Measurements from ENCODE around the gene IFNGR1.

IFNGR1 gene

DNA sequence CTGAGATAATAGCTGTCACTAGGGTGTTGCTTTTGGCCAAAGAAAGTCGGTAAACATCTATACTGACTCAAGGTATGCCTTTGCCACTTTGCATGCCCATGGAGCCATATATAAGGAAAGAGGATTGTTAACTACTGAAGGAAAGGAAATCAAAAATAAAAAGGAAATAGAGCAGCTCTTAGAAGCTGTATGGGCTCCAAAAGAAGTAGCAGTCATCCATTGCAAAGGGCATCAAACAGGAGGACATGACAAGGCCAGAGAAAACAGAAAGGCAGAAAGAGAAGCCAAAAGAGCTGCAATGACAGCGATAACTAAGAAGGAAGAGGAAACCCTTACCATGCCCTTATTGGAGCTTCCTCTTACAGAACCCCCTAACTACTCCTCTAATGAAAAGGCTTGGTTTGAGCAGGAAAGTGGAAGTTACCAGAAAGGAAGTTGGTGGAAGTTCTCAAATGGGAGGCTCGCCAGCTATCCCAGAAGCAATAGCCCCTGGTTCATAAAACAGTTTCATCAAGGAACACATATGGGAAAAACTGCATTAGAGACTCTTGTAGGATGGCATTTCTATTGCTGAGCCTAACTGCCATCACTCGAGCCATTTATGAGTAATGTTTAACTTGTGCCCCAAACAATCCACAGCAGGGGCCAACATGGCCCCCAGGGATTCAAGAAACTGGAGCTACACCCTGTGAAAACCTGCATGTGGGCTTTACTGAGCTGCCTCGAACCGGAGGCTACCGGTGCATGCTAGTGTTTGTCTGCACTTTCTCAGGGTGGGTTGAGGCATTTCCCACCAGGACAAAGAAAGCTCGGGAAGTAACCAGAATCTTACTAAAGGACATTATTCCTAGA is 52.7 kb downstream of the IFNGR1 start:
- TF ChIP-seq, protein P1, sequence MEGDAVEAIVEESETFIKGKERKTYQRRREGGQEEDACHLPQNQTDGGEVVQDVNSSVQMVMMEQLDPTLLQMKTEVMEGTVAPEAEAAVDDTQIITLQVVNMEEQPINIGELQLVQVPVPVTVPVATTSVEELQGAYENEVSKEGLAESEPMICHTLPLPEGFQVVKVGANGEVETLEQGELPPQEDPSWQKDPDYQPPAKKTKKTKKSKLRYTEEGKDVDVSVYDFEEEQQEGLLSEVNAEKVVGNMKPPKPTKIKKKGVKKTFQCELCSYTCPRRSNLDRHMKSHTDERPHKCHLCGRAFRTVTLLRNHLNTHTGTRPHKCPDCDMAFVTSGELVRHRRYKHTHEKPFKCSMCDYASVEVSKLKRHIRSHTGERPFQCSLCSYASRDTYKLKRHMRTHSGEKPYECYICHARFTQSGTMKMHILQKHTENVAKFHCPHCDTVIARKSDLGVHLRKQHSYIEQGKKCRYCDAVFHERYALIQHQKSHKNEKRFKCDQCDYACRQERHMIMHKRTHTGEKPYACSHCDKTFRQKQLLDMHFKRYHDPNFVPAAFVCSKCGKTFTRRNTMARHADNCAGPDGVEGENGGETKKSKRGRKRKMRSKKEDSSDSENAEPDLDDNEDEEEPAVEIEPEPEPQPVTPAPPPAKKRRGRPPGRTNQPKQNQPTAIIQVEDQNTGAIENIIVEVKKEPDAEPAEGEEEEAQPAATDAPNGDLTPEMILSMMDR (IDR thresholded peaks at IDR 0.05; ENCODE audit: control insufficient read depth, extremely low read depth, insufficient read depth), result no peak
- no peak overlapping the region for H3K4me3 ChIP-seq (ENCODE audit: low read depth, low read length)
- DNase-seq (ENCODE audit: low read depth), result no peak

DNA sequence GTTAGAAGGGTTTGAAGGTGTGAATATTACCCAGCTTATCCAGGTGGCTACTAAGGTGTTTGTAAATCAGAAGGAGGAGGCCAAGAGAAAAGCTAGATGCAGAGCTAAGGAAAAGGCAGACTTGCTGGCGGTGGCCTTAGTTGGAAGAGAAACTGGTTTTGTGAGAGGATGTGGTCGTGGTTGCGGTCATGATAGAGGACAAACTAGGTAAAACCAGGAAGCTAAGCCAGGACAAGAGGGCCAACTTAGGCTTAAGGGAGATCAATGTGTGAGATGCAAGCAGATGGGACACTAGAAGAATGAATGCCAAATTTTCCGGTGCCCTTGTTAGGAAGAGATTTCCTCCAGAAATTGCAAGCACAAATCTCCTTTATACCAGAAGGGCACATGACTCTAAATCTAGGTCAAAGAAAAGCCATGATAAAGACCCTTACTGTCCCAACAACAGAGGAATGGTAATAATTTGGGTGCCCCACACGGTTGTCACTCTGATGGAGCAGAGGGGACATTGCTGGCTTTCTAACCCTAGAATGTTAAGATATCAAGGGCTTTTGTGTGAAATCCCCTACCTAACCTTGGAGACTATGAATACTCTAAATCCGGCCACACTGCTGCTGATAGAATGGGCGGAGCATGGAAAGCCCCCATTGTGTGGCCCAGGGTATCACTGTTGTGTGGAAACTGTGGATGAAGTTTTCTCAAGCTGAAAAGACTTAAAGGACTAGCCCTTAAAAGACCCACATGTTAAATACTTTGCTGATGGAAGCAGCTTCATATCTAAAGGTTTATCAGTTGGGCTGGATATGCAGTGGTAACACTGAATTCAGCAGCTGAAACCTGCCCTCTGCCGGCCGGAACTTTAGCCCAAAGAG is 53.6 kb downstream of the IFNGR1 start:
- no peak overlapping the region for H3K4me3 ChIP-seq (ENCODE audit: low read depth, low read length)
- TF ChIP-seq, protein P1 (IDR thresholded peaks at IDR 0.05; ENCODE audit: control insufficient read depth, extremely low read depth, insufficient read depth), result peak; percentile 75
- DNase-seq (ENCODE audit: low read depth), result no peak

DNA sequence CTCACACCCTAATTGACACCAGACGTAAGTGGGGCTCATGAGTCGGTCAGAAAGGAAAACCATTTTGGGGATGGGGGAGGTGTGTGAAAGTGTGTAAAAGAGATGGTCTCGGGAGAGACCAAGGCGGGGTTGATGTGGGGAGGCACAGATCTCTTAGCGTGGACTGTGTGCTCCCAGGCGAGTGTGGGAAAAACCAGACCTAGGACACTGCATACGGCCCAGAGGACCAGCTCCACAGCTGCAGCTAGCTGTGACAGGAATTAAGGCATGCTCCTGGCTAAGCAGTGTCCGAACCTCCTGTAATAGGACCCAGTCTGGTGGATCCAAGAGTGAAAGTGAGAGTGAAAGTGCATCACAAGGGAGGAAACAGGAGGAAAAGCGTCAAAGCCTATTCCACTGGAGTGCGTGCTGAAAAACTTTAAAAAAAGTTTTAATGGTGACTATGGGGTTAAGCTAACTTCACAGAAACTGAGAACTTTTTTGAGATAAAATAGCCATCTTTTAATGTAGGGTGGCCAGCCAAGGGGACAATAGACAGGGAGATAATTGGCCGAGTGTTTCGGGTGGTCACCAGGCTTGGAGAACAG is 55.4 kb downstream of the IFNGR1 start:
- TF ChIP-seq, protein P1 (IDR thresholded peaks at IDR 0.05; ENCODE audit: control insufficient read depth, extremely low read depth, insufficient read depth), result no peak
- no peak overlapping the region for H3K4me3 ChIP-seq (ENCODE audit: low read depth, low read length)
- DNase-seq (ENCODE audit: low read depth), result no peak

DNA sequence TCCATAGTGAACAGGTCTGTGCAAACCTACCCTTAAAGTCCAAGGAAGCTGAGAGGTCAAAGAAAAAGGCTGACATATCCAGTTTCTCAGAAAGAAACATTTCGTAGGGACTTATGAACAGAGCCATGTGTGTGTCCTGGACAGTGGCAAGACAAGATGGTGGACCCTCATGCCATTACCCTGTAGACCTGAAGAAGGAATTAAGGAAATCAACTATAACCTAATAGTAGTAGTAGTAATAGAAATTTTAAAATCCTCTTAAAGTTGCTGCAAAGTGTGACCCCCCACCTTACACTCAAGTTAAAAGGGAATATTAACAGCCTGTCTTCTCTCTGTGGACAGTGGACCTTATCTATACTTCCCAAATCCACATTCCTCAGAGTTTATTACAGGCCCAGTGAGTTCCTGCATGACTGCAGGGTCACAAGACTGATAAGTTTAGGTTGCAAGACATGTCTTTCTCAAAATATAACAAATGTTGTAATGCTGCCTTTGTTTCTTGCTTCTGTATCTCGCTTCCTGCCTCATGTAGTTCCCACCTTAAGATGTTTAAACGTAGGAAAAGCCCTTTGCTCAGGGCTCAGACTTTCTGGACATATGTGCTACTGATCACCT is 56.4 kb downstream of the IFNGR1 start:
- TF ChIP-seq, protein P1 (IDR thresholded peaks at IDR 0.05; ENCODE audit: control insufficient read depth, extremely low read depth, insufficient read depth), result no peak
- no peak overlapping the region for H3K4me3 ChIP-seq (ENCODE audit: low read depth, low read length)
- DNase-seq (ENCODE audit: low read depth), result no peak

DNA sequence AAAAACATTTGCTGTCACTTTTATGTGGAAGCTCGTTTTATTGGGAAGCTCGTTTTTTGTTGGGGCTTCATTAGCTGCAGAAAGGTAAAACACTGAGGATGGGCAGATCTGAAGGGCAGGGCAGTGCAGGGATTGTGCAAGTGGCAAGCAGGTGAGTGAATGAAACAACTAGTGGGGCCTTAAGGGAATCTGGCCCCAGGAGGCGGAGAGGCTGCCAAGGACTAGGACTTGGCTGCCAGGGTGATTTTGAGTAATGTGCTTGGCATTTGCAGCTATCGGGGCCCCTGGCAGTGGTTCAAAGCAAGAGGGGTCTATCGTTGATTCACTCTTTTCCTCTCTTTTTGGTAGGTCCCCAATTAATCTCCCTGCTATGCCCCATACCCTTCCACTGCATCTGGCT is 57.2 kb downstream of the IFNGR1 start:
- H3K4me3 ChIP-seq (ENCODE audit: low read depth, low read length), result no peak overlapping the region
- TF ChIP-seq, protein P1 (IDR thresholded peaks at IDR 0.05; ENCODE audit: control insufficient read depth, extremely low read depth, insufficient read depth), result no peak
- DNase-seq (ENCODE audit: low read depth), result no peak

DNA sequence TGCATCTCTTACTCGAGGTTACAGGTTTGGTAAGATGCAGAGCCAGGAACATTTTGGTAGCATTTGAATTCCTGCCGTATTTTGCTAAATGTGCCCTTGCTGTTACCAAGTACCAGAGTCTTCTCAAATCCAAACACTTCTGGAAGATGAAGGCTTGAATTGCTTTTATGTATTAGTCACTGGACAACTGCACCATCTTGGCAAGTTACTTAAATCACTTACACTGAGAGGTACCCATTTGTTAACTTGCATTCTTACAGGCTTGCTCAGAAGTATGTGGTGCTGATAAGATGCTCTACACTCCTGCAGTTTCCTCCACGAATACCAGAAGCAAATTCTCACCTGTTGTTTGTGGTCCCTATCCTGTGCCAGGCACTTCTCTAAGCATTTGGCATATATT is 58.4 kb downstream of the IFNGR1 start:
- no peak overlapping the region for H3K4me3 ChIP-seq (ENCODE audit: low read depth, low read length)
- DNase-seq (ENCODE audit: low read depth), result no peak
- TF ChIP-seq, protein P1 (IDR thresholded peaks at IDR 0.05; ENCODE audit: control insufficient read depth, extremely low read depth, insufficient read depth), result no peak

All from LNCaP clone FGC (cell line).